Skin of body (tissue), 2 donors: Measurements from ENCODE around the gene RSPO1. TPM values are rescaled to one million over a fixed set of nuclear protein-coding genes. Genes with fewer than 3 reads are reported as not detected.

Experiments
- DNase-seq: peaks from one replicate; lab custom pipeline; 2025; lab: John Stamatoyannopoulos, UW
- total RNA-seq: library from RNA; depleted of rRNA; stranded (reverse); fragments of >200 nt; gene quantifications from one replicate; pipeline ENCODE4 v1.2.3, GENCODE V29; 2014

Gene RSPO1
- total RNA-seq, 1 donor from 2014 or later: 10.4 TPM

DNA sequence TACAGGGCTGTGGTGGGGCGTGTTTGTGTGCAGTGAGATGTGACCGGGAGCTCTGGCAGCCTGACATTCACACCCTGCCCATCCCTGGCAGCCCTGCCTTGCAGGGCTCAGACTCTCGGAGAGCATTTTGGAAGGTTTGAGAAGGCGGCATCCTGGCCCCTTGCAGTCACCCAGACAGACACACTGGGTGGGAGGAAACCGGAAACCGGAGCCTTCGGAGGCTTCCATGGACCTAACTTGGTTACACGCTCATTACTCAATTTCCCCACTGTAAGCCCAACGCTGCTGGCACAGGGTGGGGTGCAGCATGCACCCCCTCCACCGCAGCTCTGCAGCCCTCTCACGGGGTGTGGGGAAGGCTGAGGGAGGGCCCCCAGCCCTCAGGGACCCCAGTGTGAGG is 22.2 kb upstream of the RSPO1 start:
- no peak for DNase-seq

DNA sequence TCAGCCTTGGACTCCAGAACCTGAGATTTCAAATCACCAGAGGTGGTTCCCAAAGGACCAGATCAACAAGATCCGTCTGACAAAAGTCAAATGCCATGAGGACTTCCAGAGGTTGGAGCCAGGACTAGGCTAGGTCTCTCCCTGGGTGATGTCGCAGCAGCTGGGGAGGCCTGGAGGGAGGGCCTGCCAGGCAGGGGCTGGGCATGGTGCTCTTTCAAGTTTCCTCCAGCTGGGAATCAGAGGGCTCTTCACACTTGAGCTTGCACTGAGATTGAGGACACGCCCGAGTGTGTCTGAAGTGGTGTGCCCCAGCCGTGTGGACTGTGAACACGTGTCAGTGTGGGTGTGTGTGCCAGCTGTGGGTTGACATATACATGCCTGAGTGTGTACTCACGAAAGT is 21.3 kb upstream of the RSPO1 start:
- DNase-seq: no peak

DNA sequence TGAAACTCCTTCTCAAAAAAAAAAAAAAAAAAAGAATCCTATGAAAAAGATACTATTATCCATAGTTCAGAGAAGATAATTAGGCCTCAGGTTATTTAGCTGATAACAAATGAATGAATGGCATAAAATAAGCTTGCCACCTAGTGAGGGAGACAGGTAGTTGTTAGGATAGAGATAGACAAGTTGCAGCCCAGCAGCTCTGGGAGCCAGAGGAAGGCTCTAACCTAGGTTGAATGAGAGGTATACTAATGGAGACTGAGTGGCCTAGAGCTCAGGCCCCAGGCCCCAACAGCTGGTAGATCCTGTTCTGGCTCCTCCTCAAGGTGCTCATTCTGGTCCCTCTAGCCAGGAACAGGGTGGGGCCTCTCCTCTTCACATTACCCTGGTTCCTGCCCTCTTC is 20.6 kb upstream of the RSPO1 start:
- DNase-seq: no peak

DNA sequence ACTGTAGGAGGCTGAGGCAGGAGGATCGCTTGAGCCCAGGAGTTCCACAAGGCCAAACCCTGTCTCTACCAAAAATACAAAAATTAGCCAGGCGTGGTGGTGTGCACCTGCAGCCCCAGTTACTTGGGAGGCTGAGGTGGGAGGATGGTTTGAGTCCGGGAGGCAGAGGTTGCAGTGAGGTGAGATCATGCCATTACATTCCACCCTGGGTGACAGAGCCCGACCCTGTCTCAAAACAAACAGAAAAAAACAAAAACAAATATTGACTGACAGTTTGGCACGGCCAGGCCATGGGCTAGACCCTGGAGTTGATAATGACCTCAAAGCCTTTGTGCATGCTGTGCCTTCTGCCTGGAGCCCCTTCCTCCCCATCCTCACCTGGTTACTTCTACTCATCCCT is 19.2 kb upstream of the RSPO1 start:
- DNase-seq: no peak

DNA sequence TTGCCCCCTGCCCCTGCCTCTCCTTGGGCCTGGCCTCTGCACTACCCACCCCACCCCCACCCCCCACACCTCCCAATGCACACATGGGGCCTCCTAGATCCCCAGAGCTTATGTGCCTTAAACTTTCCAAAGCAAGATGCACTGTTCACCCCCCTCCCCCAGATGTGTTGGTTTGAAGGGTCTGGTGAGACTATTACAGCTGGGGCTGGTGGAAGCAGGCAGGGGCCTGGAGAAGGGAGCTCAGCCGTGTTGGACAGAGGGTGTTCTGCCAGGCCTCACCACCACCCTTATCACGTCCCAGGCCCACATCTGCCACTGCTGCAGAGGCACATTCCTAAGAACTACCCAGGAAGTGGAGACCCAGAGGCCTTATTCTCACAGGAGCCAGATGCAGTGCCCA is 18.3 kb upstream of the RSPO1 start:
- no peak for DNase-seq

DNA sequence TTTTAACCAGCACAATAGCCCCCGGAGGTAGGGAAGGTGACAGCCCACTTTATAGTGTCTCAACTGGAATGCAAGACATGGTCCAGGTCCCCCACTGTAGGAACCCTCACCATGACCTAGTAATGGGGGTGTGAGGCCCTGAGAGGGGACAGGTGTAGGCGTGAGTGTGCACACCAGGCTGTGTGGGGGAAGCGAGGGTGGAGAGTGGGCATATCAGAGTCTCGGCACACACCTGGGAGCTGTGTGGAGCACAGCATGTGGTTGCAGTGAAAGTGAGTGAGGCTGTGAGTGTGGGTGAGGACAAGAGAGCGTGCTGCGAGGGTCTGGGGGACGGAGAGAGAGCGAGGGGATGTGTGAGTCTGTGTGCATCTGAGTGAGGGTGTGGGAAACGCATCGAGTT is 17.1 kb upstream of the RSPO1 start:
- no peak for DNase-seq

DNA sequence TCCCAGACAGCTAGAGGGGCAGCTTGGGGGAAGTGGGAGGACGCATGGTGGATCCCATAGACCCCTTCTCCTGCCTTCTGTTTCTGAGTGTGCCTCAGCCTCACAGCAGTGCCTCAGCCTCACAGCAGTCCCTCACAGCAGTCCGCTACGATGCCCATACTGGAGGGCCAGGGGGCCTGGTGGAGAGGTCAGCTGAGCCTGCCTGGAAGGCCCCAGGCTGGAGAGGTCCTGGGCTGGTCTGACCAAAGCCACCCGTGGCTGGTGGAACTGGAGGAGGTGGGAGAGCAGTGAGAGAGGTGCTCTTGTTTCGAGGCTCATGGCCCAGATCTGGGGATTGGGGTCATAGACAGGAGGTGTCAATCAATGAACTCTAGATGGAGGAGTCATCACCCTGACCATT is 16.0 kb upstream of the RSPO1 start:
- DNase-seq: no peak

DNA sequence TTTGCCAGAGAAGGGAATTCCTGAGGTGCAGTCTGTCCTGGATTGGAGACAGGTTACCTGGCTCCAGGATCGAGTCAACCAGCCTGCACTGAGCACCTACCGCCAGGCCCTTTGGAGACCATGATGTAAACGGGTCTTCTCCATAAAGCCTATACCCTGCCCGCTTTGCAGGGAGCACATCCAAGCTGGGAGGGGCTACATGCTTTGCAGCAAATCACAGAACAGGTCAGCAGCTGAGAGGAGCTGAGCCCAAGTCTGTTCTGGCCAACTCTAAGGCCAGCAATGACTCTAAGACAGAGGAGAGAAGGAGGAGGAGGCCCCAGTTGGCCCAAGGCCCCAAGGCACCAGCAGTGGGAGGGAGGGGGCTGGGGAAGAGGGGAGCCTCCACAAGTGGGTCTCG is 15.5 kb upstream of the RSPO1 start:
- DNase-seq: no peak

DNA sequence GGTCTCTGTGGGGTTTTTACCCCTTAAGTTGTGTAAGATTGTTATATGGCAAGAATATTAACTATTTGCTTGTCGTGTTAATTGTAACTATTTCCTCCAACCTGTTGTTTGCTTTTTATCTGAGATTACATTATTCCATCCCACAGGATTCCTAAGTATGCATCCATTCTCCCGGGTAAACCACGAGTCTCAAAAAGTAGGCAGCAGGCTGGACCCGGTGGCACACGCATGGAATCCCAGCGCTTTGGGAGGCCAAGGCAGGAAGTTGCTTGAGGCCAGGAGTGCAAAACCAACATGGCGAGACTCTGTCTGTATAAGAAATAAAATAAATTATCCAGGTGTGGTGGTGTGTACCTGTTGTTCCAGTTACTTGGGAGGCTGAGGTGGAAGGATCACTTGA is 12.6 kb upstream of the RSPO1 start:
- DNase-seq: no peak

DNA sequence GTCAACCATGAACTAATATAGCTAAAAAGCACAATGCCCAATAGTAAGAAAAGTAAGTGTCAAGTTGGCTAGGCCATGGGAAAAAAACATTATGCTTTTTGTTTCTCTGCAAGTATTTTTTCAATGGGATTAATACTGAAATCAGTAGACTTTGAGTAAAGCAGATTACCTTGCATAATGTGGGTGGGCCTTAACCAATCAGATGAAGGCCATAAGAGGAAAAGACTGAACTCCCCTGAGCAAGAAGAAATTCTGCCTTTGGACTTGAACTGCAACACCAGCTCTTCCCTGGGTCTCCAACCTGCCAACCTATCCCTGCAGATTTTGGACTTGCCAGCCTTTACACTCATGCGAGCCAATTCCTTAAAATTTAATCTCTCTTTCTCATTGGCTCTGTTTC is 6.4 kb upstream of the RSPO1 start:
- DNase-seq: no peak

DNA sequence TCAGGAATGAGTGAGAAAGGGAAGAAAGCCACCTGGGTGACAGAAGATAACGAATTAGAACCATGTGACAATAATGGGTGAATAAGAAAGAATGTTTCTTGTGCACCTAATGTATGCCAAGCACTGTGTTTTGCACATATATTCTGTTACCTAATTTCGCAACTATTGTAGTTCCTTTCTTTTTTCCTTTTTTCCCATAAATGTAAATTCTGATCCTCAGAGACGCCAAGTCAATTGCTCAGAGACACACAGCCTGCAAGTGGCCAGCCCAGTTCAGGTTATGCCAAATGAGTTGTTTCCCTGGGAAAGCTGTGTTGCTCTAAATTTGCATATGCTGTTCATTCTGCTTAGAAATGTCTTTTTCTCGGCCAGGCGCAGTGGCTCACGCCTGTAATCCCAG is 1.7 kb upstream of the RSPO1 start:
- DNase-seq: no peak

DNA sequence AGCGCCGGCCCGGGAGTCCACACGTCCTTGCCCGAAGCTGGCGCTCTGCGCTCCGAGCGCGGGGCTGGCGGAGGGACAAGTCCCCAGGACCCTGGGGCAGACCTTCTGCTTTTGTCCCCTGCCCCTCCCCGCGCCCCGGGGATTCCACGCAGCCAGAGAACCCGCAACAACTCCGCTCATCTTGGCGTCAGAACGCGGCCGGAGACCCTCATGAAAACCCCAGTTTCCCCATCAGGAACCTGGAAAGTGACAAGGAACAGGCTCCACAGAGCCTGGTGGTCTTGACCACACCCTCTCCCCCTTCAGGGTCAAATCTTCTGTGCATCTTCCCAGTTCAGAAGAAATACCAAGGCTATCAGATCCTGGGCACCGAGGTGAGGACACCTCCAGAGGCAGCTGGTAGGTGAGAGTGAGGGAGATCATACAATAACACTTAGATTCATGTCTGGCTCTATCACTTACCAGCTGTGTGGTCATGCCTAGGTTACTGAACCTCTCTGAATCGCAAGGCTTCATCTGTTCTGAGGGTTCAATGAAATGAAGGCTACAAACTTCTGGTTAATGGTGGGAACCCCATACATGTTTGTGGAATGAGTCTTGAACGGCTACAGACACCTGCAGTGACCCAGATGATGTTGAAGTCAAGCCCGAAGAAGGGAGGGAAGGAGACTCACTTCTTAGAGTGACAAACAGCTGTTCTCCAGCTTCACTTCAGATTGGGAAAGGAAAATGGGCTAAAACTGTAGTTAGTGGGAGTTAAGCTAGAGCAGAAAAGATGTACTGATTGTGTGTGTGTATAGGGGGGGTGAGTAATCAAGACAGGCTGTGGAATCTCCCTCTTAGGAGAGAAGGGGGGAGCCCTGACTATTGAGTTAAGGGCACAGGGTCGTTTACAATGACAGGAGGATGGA is 555 bp upstream of the RSPO1 start:
- DNase-seq: no peak

DNA sequence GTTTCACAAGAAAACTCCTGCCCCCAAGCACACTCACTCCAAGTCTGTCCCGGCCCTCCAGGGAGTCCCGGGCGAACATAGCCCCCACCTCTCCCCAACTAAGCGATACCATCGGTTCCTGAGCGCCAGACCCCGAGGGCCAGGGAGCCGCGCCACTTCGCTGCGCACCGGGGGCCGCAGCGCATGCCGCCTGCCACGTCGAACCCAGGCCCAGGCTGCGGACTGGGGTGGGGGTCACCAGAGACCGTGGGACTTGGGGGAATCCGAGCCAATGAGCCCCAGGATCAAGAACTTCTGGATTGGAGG is 801 bp downstream of the RSPO1 start:
- no peak for DNase-seq

DNA sequence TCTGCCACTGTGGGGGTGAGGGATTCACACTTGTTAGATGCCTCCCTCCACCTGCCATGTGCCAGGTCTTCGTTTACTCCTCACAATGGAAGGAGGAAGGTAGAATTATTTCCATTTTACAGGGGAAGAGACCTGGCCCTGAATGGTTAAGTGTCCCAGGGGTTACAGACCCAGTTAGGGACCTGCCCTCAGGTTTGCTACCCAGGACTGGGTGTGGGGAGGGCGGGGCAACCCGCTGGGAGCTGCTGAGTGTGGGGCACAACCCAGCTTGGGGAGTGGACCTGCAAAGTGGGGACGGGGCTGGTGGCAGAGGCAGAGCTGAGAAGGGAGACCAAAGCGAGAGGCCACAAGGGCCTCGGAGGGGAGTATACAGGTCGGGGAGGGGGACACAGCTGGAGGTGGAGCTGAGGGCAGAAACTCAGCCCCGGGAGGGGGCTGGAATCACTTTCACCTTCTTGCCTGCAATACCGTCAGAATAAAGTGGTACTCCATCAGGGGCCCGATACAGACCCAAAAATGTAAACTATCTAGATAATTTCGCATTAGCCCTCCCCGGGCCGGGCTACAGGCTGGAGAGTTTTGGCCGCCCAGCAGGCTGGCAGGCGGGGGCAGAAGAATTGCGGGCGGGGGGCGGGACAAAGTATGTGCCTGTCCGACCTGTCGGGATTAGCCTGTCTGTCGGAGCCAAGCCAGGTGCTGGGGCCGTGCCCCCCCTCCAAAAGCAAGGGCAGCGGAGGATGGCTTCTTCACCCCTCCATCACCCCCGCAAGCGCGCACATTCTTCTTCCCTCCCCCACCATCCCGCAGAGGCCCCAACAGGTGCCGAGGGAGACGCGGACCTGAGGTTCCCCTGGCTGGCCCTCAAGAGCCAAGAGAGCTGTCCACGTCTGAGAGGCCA is 1.4 kb downstream of the RSPO1 start:
- DNase-seq: no peak

DNA sequence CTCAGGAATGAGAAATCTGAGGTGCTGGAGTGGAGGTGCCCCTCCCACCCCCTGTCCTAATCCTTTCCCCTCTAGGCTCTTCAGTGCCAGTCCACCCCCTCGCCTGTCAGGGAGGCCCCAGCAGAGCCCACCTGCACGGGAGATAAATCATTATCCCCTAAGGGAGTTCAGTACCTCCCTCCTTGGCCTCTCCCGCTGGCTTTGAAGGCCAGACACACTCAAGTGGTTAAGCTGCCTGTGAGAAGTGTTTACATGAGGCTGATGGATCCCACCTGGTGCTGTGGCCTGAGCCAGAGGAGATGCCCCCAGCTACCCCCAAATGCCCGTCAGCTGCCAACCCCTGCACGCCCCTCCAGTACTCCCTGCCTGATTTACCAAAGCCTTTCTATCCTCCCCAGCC is 3.7 kb downstream of the RSPO1 start:
- no peak for DNase-seq

DNA sequence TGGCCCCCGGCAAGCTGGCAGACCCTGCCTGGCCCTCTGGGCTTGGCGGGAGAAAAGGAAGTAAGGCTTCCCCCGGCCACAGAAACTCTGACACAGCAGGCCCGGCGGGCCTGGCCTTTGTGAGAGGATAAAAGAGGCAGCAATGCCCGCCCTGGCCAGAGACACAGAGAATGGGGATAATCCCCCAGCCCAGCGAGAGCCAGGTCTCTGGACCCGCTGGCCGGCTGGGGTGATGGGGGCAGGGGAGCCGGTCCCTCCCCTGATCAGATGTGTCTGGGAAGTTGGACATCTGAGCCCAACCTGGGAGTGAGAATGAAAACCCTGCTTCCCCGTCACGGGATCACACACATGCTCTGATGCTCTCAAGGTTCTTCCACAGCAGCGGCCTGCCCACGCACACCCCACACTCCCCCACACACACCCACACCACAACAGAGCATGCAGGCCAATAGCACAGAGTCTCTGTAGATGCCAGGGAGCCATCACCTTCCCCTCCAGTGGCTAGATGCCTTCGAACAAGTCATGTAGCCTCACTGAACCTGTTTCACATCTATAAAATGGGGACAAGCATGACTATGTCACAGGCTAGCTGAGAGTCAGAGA is 4.2 kb downstream of the RSPO1 start:
- DNase-seq: no peak

DNA sequence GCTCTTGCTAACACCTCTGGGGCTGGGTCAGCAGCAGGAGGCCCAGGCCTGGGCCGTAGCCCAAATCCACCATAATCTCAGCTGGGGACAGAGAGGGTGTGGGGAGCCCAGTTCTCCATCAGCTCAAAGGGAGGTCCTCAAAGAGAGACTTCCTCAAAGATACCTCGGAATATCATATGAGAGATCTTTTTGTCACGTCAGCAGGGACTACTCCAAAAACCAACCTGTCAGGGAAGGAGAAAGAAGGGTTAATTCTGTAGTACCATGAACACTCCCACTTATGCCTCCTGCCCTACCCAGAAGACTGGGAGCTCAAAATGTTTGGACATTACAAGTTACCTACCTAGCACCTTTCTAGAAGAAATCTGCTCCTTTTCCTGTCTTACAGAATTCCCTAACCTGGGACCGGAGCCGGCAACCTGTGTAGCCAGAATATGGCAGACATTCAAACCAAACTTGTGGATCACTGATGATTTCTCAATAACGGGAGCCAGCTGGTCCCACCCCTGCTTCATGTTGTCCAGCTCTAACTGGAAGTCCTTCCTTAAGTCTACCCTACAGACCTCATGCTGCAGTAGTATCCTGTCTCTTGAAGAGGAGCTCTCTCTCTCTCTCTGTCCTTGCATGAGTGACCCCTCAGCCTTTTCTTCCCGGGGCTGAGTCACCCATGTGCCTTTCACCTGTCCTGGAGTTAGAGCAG is 4.8 kb downstream of the RSPO1 start:
- no peak for DNase-seq

DNA sequence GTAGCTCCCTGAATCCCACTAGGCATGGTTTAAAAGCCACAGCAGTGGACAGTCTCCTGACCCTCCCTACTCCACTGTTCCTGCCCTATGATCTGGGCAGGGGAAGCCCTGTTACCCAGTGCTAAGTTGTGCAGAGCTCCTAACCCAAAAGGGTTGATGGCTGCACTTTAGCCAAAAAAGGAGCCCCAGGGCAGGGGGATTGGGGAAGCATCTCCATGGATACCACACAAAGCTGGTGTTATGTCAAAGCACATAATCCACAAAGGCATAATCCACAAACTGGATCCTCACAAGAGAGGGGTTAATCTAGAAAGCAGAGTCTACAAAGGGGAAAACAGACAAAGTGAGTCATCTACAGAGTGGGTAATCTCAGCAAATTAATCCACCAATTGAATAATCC is 5.7 kb downstream of the RSPO1 start:
- no peak for DNase-seq

DNA sequence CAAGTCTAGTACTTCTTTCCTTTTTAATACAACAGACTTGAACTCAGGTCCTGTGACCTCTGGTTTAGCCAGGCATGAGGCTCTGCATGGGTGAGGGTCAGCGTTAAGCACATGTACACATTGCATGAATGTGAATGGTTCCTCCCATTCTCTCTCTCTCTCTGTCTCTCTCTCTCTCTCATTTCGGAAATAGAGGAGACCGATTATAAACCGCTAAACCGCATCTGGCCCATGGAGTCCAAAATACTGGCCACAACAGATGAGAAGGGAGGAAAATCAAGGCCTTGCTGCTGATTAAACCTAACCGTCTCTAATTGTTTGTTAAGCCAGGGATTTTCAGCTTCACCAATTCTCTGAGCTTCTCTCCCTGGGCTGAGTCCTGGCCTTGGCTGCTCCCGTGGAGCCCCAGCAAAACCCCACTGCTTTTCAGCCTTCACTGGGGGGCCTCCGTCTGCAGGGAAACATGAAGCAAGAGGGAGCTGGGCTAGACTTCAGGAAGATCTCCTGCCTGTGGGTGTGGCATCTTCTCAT is 6.6 kb downstream of the RSPO1 start:
- DNase-seq: no peak

DNA sequence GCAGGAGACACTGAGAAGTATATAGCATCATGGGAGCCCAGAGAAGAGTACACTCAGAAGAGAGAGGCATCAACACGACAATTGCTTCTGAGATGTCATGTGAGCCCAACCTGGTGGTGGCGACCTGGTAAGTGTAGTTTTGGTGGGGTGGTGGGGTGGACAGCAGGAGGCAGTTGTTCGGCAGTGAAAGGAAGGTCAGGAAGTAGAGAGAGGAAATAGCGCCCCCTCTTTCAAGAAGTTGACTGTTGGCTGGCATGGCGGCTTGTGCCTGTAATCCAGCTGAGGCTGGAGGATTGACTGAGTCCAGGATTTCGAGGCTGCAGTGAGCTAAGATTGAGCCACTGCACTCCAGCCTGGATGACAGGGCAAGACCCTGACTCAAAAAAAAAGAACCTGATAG is 12.6 kb downstream of the RSPO1 start:
- DNase-seq: no peak

DNA sequence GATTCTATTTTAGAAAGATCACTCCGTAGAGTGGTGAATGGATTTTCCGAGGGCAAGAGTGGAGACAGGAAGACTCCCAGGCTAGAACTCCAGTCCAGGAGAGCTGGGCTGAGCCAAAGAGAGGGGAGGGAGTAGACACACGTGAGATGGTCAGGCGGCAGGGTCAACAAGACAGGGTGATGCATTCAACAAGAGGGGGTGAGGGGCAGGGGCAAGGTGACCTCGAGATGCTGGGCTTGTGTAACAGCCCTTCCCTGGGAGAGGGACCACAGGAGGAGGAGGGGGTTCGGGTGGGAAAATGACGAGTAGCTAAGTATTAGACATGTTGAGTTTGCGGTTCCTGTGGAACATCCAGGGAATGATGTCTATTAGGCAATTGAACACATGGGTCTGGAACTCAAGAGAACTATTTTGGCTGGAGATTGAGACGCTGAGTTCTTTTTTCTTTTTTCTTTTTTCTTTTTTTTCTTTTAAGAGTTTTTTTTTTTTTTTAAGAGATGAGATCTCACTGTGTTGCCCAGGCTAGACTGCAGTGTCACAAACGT is 13.3 kb downstream of the RSPO1 start:
- peak; percentile 60 for DNase-seq
